Measurements from ENCODE around the gene IL21R. TPM values are rescaled to one million over a fixed set of nuclear protein-coding genes. Genes with fewer than 3 reads are reported as not detected.

Gene IL21R
- total and polyA plus RNA-seq, 9 of the 15 experiments (the other 6 are each of a cell fraction or from before 2014, with no cell fraction given) = 0.04 to 0.34 (median 0.18) TPM; not detected in 1

- no peak for TF ChIP-seq CLOCK (CRISPR knock-in tag; IDR thresholded peaks at IDR 0.05; ENCODE audit: borderline replicate concordance)
- no peak for TF ChIP-seq ATF4 (CRISPR knock-in tag; IDR thresholded peaks at IDR 0.05)
- no peak for TF ChIP-seq HMG20B (CRISPR knock-in tag; IDR thresholded peaks at IDR 0.05)
- TF ChIP-seq ZNF316 (IDR thresholded peaks at IDR 0.05) = no peak
- TF ChIP-seq BRF1 (IDR thresholded peaks at IDR 0.05; ENCODE audit: borderline replicate concordance, extremely low read depth, insufficient read length) = no peak
- TF ChIP-seq ZNF277 (CRISPR knock-in tag; IDR thresholded peaks at IDR 0.05; ENCODE audit: borderline replicate concordance) = no peak
- TF ChIP-seq, protein P1, sequence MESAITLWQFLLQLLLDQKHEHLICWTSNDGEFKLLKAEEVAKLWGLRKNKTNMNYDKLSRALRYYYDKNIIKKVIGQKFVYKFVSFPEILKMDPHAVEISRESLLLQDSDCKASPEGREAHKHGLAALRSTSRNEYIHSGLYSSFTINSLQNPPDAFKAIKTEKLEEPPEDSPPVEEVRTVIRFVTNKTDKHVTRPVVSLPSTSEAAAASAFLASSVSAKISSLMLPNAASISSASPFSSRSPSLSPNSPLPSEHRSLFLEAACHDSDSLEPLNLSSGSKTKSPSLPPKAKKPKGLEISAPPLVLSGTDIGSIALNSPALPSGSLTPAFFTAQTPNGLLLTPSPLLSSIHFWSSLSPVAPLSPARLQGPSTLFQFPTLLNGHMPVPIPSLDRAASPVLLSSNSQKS (CRISPR knock-in tag; IDR thresholded peaks at IDR 0.05) = no peak
- no peak for TF ChIP-seq FOS (IDR thresholded peaks at IDR 0.05; ENCODE audit: extremely low read depth, insufficient read length)
- no peak for TF ChIP-seq SMARCA4 (IDR thresholded peaks at IDR 0.05)
- TF ChIP-seq TOE1 (IDR thresholded peaks at IDR 0.05; ENCODE audit: borderline replicate concordance) = no peak
- no peak for TF ChIP-seq TOE1 (CRISPR knock-in tag; IDR thresholded peaks at IDR 0.05; ENCODE audit: borderline replicate concordance, low read depth)
These were observed 16.6 kb upstream of the IL21R start (continued) for GRCh38 chr16:27385398-27385797.
